Adrenal gland (tissue), 12 donors: ENCODE results near the gene NDUFB2. TPM values are rescaled to one million over a fixed set of nuclear protein-coding genes. Genes with fewer than 3 reads are reported as not detected.
"Not testable (repeated sequence)": the region's sequence is repeated elsewhere in the genome, so short reads cannot be mapped to it uniquely, and the experiment has no call there.

Experiments
- DNase-seq, 7 donors: peaks; one replicate each; pipeline ENCODE4 v3.0.0-alpha.2; 2019 to 2020
- H3K27ac ChIP-seq, 5 donors: fragments of 200-600 bp; sonication (generic) in 4 of 5; 1 replicate in 3 of 5; 2 replicates in 2 of 5; pipeline versions ENCODE4 v1.5.1 to v1.8.0; 2016 to 2020; ENCODE audit warnings: mild to moderate bottlenecking in 1 of 5
- H3K27me3 ChIP-seq: fragments of 200-600 bp; 2 replicates; pipeline ENCODE4 v1.8.0; 2021
- H3K36me3 ChIP-seq, 2 donors: fragments of 200-600 bp; replicated peaks in 1 of 2; 1 replicate in 1 of 2; 2 replicates in 1 of 2; pipeline versions ENCODE4 v1.5.1 to v1.8.0; 2018 to 2022
- H3K4me1 ChIP-seq, 2 donors: fragments of 200-600 bp; replicated peaks in 1 of 2; 1 replicate in 1 of 2; 2 replicates in 1 of 2; pipeline versions ENCODE4 v1.5.1 to v1.8.0; 2018 to 2021
- H3K4me3 ChIP-seq, 4 donors: fragments of 200-600 bp; sonication (generic) in 3 of 4; one replicate each; pipeline ENCODE4 v1.5.1; 2016 to 2018
- H3K9me3 ChIP-seq, 3 donors: fragments of 200-600 bp; sonication (generic) in 1 of 3; replicated peaks in 1 of 3; 1 replicate in 2 of 3; 2 replicates in 1 of 3; pipeline versions ENCODE4 v1.5.1 to v1.8.0; 2016 to 2021
- CTCF ChIP-seq, 6 experiments: fragments of 450-650 bp in 4 of 6; fragments of 200-600 bp in 2 of 6; sonication (generic) in 1 of 6; IDR thresholded peaks; 1 replicate in 5 of 6; 2 replicates in 1 of 6; pipeline versions ENCODE4 v1.5.1 to v1.8.0; 2016 to 2021; ENCODE audit warnings: antibody characterized with exemption in 6 of 6, mild to moderate bottlenecking in 2 of 6, moderate library complexity in 1 of 6
- POLR2A ChIP-seq, 2 donors: fragments of 450-650 bp; IDR thresholded peaks; one replicate each; pipeline ENCODE4 v1.6.1; 2017; ENCODE audit warnings: antibody characterized with exemption in 2 of 2, mild to moderate bottlenecking in 2 of 2, moderate library complexity in 1 of 2
- WGBS, 4 donors: extraction: QIAGEN DNeasy Blood & Tissue Kit in 2 of 4; methylation state at CpG; one replicate each; pipeline versions ENCODE4 v1.1.5 to v1.1.7; 2013 to 2017; 5-methylcytosine and 5-hydroxymethylcytosine counted together
- intact Hi-C, 2 donors: fragments of 100-400 bp; cut with DNase I; formaldehyde crosslinking; loops; one replicate each; pipeline versions ENCODE4 v1.14.1 to v1.15.0; 2022 to 2023
- polyA plus RNA-seq, 3 donors: library from polyadenylated mRNA; stranded (reverse); fragments of 200-250 nt in 2 of 3; fragments of 350-450 nt in 1 of 3; fragmentation: Illumina TruSeq in 1 of 3; extraction: RNeasy Lipid Tissue Mini Kit (QIAGEN cat#74804) in 1 of 3; gene quantifications; one replicate each; pipeline ENCODE4 v1.2.3, GENCODE V29; 2013 to 2014
- total RNA-seq, 9 donors: library from RNA; depleted of rRNA in 4 of 9; stranded (reverse); fragments of >200 nt in 4 of 9; fragments of 120-200 nt in 1 of 9; fragmentation: NEBNext Ultra II Directional in 1 of 9; extraction: Animal tissue kit (Norgen Biotek cat#: 25700) in 1 of 9; gene quantifications; one replicate each; pipeline versions ENCODE4 v1.1.0 to v1.2.4, GENCODE V29; 2013 to 2023
- donor health status: healthy with polysubstance abuse.
- donor health status: Bipolar disorder and iron deficiency.
- donor health status: DM: yes; HTN: yes; CAD: no.
- donor health status: DM: no; HTN: no; CAD: no.
- donor health status: DM: no; HTN: no; CAD: no.
- donor health status: DM: yes; HTN: yes; CAD: no.

The NDUFB2 gene
- total and polyA plus RNA-seq, 12 donors: 172 to 465 (median 212) TPM

- Histone ChIP-seq H3K4me1 (peaks cover 0 to 13% of the 10 kb centered on the region in 2 donors), H3K9me3 (no peaks in the 10 kb centered on the region), H3K27me3 (no peaks in the 10 kb centered on the region), H3K27ac (no peak overlapping the region), H3K36me3 (peaks cover 0 to 6% of the 10 kb centered on the region in 2 donors), H3K4me3 (no peak overlapping the region)
- intact Hi-C loops: loop anchor here in 1 of 2 donors (5.0 kb wide), 1 partner anchor 342 kb away; no protein-coding TSS in a partner anchor
- DNase-seq: peak; percentile 54 to 91 (median 80)
- no peak for TF ChIP-seq POLR2A (IDR thresholded peaks at IDR 0.05)
- TF ChIP-seq CTCF (IDR thresholded peaks at IDR 0.05): peak; percentile 37 to 65 (median 52)
- 51 to 58% (median 57%) methylated on average over 8 of the region's 8 CpGs for WGBS, 4 donors
Observed at GRCh38 chr7:140674899-140675701, 21.4 kb upstream of the NDUFB2 start.

GRCh38 chr7:140675726-140676125 is 20.8 kb upstream of the NDUFB2 start:
- Histone ChIP-seq H3K4me1 (peaks cover 0 to 13% of the 10 kb centered on the region in 2 donors), H3K4me3 (no peak overlapping the region), H3K27ac (no peak overlapping the region), H3K36me3 (peaks cover 0 to 12% of the 10 kb centered on the region in 2 donors), H3K9me3 (no peaks in the 10 kb centered on the region), H3K27me3 (no peaks in the 10 kb centered on the region)
- WGBS, 4 donors: 84 to 98% (median 88%) methylated on average over 4 of the region's 4 CpGs
- DNase-seq: no peak
- intact Hi-C loops: loop anchor here in 1 of 2 donors (5.0 kb wide), 1 partner anchor 342 kb away; no protein-coding TSS in a partner anchor
- TF ChIP-seq POLR2A (IDR thresholded peaks at IDR 0.05): no peak
- no peak for TF ChIP-seq CTCF (IDR thresholded peaks at IDR 0.05)

- no peak for TF ChIP-seq CTCF (IDR thresholded peaks at IDR 0.05)
- TF ChIP-seq POLR2A (IDR thresholded peaks at IDR 0.05): no peak
- no peak overlapping the region for H3K4me3 ChIP-seq
- WGBS, 4 donors: 76 to 83% (median 78%) methylated on average over 3 of the region's 3 CpGs
- no peak overlapping the region for H3K27ac ChIP-seq
- intact Hi-C loops: loop anchor here in 1 of 2 donors (5.0 kb wide), 1 partner anchor 341 kb away; no protein-coding TSS in a partner anchor
- peaks cover 0 to 16% of the 10 kb centered on the region in 2 donors for H3K36me3 ChIP-seq
- H3K27me3 ChIP-seq: no peaks in the 10 kb centered on the region
- H3K9me3 ChIP-seq: no peaks in the 10 kb centered on the region
- H3K4me1 ChIP-seq: peaks cover 0 to 13% of the 10 kb centered on the region in 2 donors
- no peak for DNase-seq
Observed at GRCh38 chr7:140676306-140676705, 20.2 kb upstream of the NDUFB2 start.

DNA sequence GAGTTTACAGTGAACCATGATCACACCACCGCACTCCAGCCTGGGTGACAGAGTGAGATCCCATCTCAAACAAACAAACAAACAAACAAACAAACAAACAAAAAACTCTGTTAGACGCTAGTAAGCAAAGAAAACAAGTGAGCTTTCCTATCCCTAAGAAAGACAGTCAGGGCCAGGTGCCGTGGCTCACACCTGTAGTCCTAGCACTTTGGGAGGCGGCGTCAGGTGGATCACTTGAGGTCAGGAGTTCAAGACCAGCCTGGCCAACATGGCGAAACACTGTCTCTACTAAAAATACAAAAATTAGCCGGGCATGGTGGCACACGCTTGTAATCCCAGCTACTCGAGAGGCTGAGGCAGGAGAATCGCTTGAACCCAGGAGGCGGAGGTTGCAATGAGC is 19.6 kb upstream of the NDUFB2 start:
- H3K4me3 ChIP-seq, H3K27me3 ChIP-seq, H3K27ac ChIP-seq, H3K9me3 ChIP-seq: not testable (repeated sequence)
- H3K36me3 ChIP-seq: peaks cover 0 to 16% of the 10 kb centered on the region in 2 donors
- H3K4me1 ChIP-seq: peaks cover 2 to 13% of the 10 kb centered on the region in 2 donors
- WGBS, 4 donors: 92 to 97% (median 95%) methylated on average over 11 of the region's 11 CpGs
- DNase-seq: peak in 1 of 7 donors; percentile 1
- intact Hi-C loops: loop anchor here in 1 of 2 donors (5.0 kb wide), 1 partner anchor 340 kb away; no protein-coding TSS in a partner anchor
